A673 (cell line): ENCODE results near the gene MAEA. TPM values are rescaled to one million over a fixed set of nuclear protein-coding genes. Genes with fewer than 3 reads are reported as not detected.
"Not testable (repeated sequence)": the region's sequence is repeated elsewhere in the genome, so short reads cannot be mapped to it uniquely, and the experiment has no call there.

Experiments
- BruUV-seq: library from RNA; stranded (reverse); fragments of 400-500 nt; replicated peaks from 2 replicates; lab custom pipeline; 2021; lab: Mats Ljungman, UMichigan
- CTCF ChIA-PET: fragments of 300-600 bp; sonication (Branson Sonifier 250); formaldehyde crosslinking; loops from one replicate; lab custom pipeline; 2022; ENCODE audit warnings: antibody characterized with exemption; lab: Charles Lee
- POLR2A ChIA-PET: fragments of 300-600 bp; sonication (Branson Sonifier 250); formaldehyde crosslinking; loops from one replicate; lab custom pipeline; 2022; ENCODE audit warnings: antibody characterized with exemption; ENCODE audit not compliant: low non-redundant PET; lab: Charles Lee
- DNase-seq: peaks from one replicate; pipeline ENCODE4 v3.0.0-alpha.2; 2015; ENCODE audit warnings: low spot score
- H3K27ac ChIP-seq: fragments of 200-600 bp; sonication (generic); 2 replicates; pipeline ENCODE4 v1.5.1; 2016; ENCODE audit warnings: mixed run types, low read depth, mild to moderate bottlenecking, mixed read lengths, antibody characterized with exemption, low read length; ENCODE audit not compliant: poor library complexity, severe bottlenecking
- H3K27me3 ChIP-seq: fragments of 200-600 bp; sonication (generic); replicated peaks from 2 replicates; pipeline ENCODE4 v1.6.1; 2017; ENCODE audit warnings: mixed run types, low read depth, mild to moderate bottlenecking, mixed read lengths, antibody characterized with exemption, low read length; ENCODE audit not compliant: insufficient read depth, poor library complexity
- H3K36me3 ChIP-seq: fragments of 200-600 bp; sonication (generic); 2 replicates; pipeline ENCODE4 v1.6.1; 2016; ENCODE audit warnings: mixed run types, mild to moderate bottlenecking, mixed read lengths, antibody characterized with exemption, low read length; ENCODE audit not compliant: insufficient read depth, poor library complexity, severe bottlenecking
- H3K4me1 ChIP-seq: fragments of 200-600 bp; sonication (generic); 2 replicates; pipeline ENCODE4 v1.6.1; 2017; ENCODE audit warnings: mixed run types, mild to moderate bottlenecking, mixed read lengths, antibody characterized with exemption, low read length; ENCODE audit not compliant: insufficient read depth, poor library complexity, severe bottlenecking
- H3K4me3 ChIP-seq: fragments of 200-600 bp; sonication (generic); 2 replicates; pipeline ENCODE4 v1.5.1; 2016; ENCODE audit warnings: low read depth, mixed run types, mild to moderate bottlenecking, mixed read lengths, low read length; ENCODE audit not compliant: poor library complexity, severe bottlenecking
- H3K9me3 ChIP-seq: fragments of 200-600 bp; sonication (generic); 2 replicates; pipeline ENCODE4 v1.6.1; 2016; ENCODE audit warnings: mixed run types, low read depth, mild to moderate bottlenecking, mixed read lengths, antibody characterized with exemption, low read length; ENCODE audit not compliant: poor library complexity, severe bottlenecking
- CTCF ChIP-seq: fragments of 300-800, 200-600 bp; sonication (generic); conservative IDR thresholded peaks from 2 replicates; pipeline ENCODE4 v1.5.1; 2017; ENCODE audit warnings: low read depth, mild to moderate bottlenecking, antibody characterized with exemption, low read length, moderate library complexity, mixed read lengths
- EZH2 ChIP-seq: fragments of 200-600 bp; sonication (generic); IDR thresholded peaks from 2 replicates; pipeline ENCODE4 v1.6.1; 2017; ENCODE audit warnings: borderline replicate concordance, low read depth, mild to moderate bottlenecking, mixed read lengths, antibody characterized with exemption, low read length; ENCODE audit not compliant: poor library complexity, severe bottlenecking
- intact Hi-C: fragments of 100-400 bp; cut with micrococcal nuclease; formaldehyde crosslinking; loops from one replicate; pipeline ENCODE4 v1.10.0; 2022; ENCODE audit not compliant: unreplicated experiment
- total RNA-seq: library from RNA; stranded (reverse); gene quantifications from 2 replicates; pipeline ENCODE4 v1.2.3, GENCODE V29; 2021

Gene MAEA
- total RNA-seq, 1 experiment from 2014 or later: 87.0 TPM

DNA sequence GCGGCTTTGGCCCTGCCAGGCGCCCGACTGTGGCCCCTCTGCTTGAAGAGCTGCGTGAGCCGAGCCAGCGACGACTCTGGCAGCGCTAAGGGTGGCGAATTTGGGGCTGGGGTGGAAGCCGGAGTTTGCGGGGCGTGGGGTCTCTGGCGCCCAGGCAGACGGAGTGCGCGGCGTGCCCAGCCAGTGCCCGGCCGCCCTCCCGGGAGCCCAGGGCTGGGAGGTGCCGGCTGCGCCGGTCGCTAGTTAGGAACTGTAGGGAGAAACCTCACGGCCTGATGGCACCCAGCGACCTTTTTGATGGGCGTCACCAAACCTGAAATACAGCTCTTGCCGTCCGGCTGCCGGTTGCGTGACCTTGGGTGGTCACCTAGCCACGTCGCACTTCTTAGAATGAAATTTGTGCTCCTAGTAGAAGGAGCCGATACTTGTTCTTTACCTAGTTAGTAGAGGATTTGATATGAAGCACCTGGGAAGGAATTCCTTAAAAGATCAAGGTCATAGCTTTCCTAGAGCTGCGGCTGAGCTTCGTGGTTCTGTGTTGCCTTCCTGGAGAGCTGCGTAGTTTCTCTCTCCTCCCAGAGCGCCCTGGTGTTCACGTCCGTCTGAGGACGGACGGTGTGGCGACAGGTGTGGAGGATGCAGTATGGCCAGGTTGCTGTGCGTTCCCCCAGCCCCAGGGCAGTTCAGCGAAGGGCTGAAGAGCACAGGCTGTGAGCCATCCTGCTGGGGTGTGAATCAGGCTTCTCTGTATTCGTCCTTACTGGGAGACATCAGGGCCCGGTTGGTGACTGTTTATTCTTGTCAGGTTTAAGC, 680 bp downstream of the MAEA start:
- no peak for DNase-seq
- ChIA-PET POLR2A (no interaction called here), CTCF (no interaction called here)
- H3K9me3 ChIP-seq: no peaks in the 10 kb centered on the region
- H3K27me3 ChIP-seq: no peaks in the 10 kb centered on the region
- intact Hi-C loops: no loop called here
- peaks cover 9% of the 10 kb centered on the region for H3K4me1 ChIP-seq
- H3K27ac ChIP-seq: peak overlapping the region; percentile 81
- no TSS peak for BruUV-seq
- TF ChIP-seq CTCF (no peak), EZH2 (no peak)
- H3K36me3 ChIP-seq: no peaks in the 10 kb centered on the region
- peak overlapping the region; percentile 97 for H3K4me3 ChIP-seq

- no peak for DNase-seq
Measured at GRCh38 chr4:1291091-1291490, 1.4 kb downstream of the MAEA start.

DNA sequence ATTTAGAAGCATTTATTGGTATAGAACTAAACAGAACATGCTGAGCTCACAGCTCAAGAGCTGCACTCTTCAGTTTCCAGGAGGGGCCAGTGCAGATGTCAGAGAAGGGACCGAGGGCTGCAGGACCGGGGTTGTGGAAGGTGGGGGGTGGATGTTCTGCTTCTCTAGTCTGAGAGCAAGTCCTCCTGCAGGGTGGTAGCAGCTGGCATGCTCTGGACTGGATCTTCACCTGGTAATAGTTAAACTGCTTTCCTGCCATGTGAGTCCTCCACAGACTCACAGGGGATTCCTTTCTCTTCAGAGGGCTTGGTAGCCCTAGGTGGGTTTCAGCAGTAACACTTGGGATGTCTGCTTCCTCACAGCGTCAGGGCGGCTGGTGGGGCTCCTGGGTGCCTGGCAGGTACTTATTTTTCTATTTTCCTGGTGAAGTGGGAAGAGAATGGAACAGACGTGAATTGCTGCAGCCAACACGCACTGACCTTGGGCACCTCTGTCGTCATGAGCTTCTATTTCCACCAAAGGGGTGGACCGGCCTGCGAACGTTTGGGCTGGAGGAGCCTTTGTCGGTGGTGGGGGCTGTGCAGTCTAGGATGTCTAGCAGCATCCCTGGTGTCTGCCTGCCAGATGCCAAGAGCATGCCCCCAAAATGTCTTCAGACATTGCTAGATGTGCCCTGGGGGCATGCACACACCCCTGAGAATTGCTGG, 2.5 kb downstream of the MAEA start:
- Histone ChIP-seq H3K27me3 (no peaks in the 10 kb centered on the region), H3K4me3 (no peak overlapping the region), H3K36me3 (no peaks in the 10 kb centered on the region), H3K9me3 (no peaks in the 10 kb centered on the region), H3K27ac (no peak overlapping the region), H3K4me1 (peaks cover 9% of the 10 kb centered on the region)
- ChIA-PET CTCF (no interaction called here), POLR2A (no interaction called here)
- BruUV-seq: no TSS peak
- TF ChIP-seq EZH2 (no peak), CTCF (no peak)
- intact Hi-C loops: no loop called here
- DNase-seq: no peak

More at GRCh38 chr4:1291091-1291490, 1.4 kb downstream of the MAEA start:
- H3K27me3 ChIP-seq: no peaks in the 10 kb centered on the region
- POLR2A ChIA-PET: no interaction called here
- no peaks in the 10 kb centered on the region for H3K36me3 ChIP-seq
- peak overlapping the region; percentile 81 for H3K27ac ChIP-seq
- BruUV-seq: no TSS peak
- intact Hi-C loops: no loop called here
- CTCF ChIA-PET: no interaction called here
- TF ChIP-seq CTCF (no peak), EZH2 (no peak)
- peak overlapping the region; percentile 97 for H3K4me3 ChIP-seq
- peaks cover 9% of the 10 kb centered on the region for H3K4me1 ChIP-seq
- no peaks in the 10 kb centered on the region for H3K9me3 ChIP-seq

DNA sequence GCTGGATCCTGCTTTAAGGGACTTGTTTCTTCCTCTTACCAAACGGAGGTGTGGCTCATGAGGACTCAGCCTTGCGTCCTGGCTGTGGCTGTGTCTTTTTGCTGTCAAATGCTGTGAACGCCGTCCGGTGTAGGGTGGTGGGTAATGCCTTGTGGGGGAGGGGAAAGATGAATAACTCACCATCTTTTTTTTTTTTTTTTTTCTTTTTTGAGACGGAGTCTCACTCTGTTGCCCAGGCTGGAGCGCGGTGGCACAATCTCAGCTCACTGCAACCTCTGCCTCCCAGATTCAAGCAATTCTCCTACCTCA, 3.0 kb downstream of the MAEA start:
- intact Hi-C loops, H3K27ac ChIP-seq, DNase-seq, H3K27me3 ChIP-seq, CTCF ChIA-PET, H3K9me3 ChIP-seq, H3K36me3 ChIP-seq, H3K4me3 ChIP-seq, BruUV-seq, H3K4me1 ChIP-seq: not testable (repeated sequence)
- POLR2A ChIA-PET: interaction anchor here (0.6 kb wide), 1 partner anchor 100 kb away, joined by 10 read pairs; no protein-coding TSS in a partner anchor
